Measurements from ENCODE around the gene FCHO2. TPM values are rescaled to one million over a fixed set of nuclear protein-coding genes. Genes with fewer than 3 reads are reported as not detected.

Gene FCHO2
- total RNA-seq, 1 donor, result 31.5 TPM

- Histone ChIP-seq H3K4me1 (ENCODE audit: insufficient read depth, low read length) (peaks cover 48% of the 10 kb centered on the region), H3K79me2 (ENCODE audit: insufficient read depth, low read length) (no peaks in the 10 kb centered on the region), H4K20me1 (ENCODE audit: insufficient read depth, low read length) (no peaks in the 10 kb centered on the region), H2AFZ (ENCODE audit: low read length) (peak overlapping the region; percentile 9), H3K4me2 (ENCODE audit: insufficient read depth, low read length) (peak overlapping the region; percentile 91), H3K27ac (ENCODE audit: low read depth, low read length) (no peak overlapping the region), H3K27me3 (ENCODE audit: insufficient read depth, low read length) (no peaks in the 10 kb centered on the region), H3K4me3 (ENCODE audit: insufficient read depth, low read length) (peak overlapping the region; percentile 80), H3K9me3 (ENCODE audit: low read depth, low read length) (no peaks in the 10 kb centered on the region), H3K36me3 (ENCODE audit: insufficient read depth, low read length) (no peaks in the 10 kb centered on the region)
- DNase-seq (ENCODE audit: insufficient read length, low spot score, missing footprints), result peak; percentile 76
- no peak for TF ChIP-seq CTCF (IDR thresholded peaks at IDR 0.05; ENCODE audit: extremely low read depth, low read depth, low read length)
These were observed 163.8 kb downstream of the FCHO2 start for GRCh38 chr5:73119451-73120157.

GRCh38 chr5:73120222-73121118 is 164.6 kb downstream of the FCHO2 start, which contains the start of gene TMEM171:
Gene TMEM171, plus strand, starts transcription at chr5:73120575. Its CDS starts 2,799 bp downstream, at chr5:73123374.
- peak within 1 kb of the TSS; percentile 82 for H2AFZ ChIP-seq (ENCODE audit: low read length)
- TF ChIP-seq CTCF (IDR thresholded peaks at IDR 0.05; ENCODE audit: extremely low read depth, low read depth, low read length), result no peak
- no peaks in the 10 kb centered on the region for H3K36me3 ChIP-seq (ENCODE audit: insufficient read depth, low read length)
- peak; percentile 95 for DNase-seq (ENCODE audit: insufficient read length, low spot score, missing footprints)
- H3K4me3 ChIP-seq (ENCODE audit: insufficient read depth, low read length), result peak within 1 kb of the TSS; percentile 80
- H3K9me3 ChIP-seq (ENCODE audit: low read depth, low read length), result no peaks in the 10 kb centered on the region
- H3K27ac ChIP-seq (ENCODE audit: low read depth, low read length), result no peak within 1 kb of the TSS
- no peaks in the 10 kb centered on the region for H3K27me3 ChIP-seq (ENCODE audit: insufficient read depth, low read length)
- no peaks in the 10 kb centered on the region for H3K79me2 ChIP-seq (ENCODE audit: insufficient read depth, low read length)
- peaks cover 39% of the 10 kb centered on the region for H3K4me1 ChIP-seq (ENCODE audit: insufficient read depth, low read length)
- H4K20me1 ChIP-seq (ENCODE audit: insufficient read depth, low read length), result no peaks in the 10 kb centered on the region
- H3K4me2 ChIP-seq (ENCODE audit: insufficient read depth, low read length), result peak within 1 kb of the TSS; percentile 91

DNA sequence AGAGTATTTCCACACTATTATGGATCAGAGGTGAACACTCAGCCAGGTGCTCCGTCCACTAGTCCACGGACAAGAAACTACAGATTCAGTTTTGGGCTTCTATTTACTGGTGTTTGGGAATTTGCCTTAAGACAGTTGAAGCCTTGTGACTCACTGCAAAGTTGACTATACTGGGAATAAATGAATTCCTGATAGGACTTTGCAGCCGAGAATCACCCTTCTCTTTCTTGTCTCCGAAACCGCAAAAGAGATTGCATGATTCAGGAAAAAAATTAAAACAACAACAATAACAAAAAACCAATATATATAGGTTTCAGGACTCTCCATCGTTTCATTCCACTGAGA is 165.2 kb downstream of the FCHO2 start:
- Histone ChIP-seq H3K27me3 (ENCODE audit: insufficient read depth, low read length) (no peaks in the 10 kb centered on the region), H4K20me1 (ENCODE audit: insufficient read depth, low read length) (no peaks in the 10 kb centered on the region), H3K36me3 (ENCODE audit: insufficient read depth, low read length) (no peaks in the 10 kb centered on the region), H3K4me3 (ENCODE audit: insufficient read depth, low read length) (peak overlapping the region; percentile 80), H3K4me1 (ENCODE audit: insufficient read depth, low read length) (peaks cover 33% of the 10 kb centered on the region), H3K79me2 (ENCODE audit: insufficient read depth, low read length) (no peaks in the 10 kb centered on the region), H3K9me3 (ENCODE audit: low read depth, low read length) (no peaks in the 10 kb centered on the region), H2AFZ (ENCODE audit: low read length) (peak overlapping the region; percentile 82), H3K4me2 (ENCODE audit: insufficient read depth, low read length) (peak overlapping the region; percentile 91), H3K27ac (ENCODE audit: low read depth, low read length) (no peak overlapping the region)
- peak; percentile 97 for DNase-seq (ENCODE audit: insufficient read length, low spot score, missing footprints)
- no peak for TF ChIP-seq CTCF (IDR thresholded peaks at IDR 0.05; ENCODE audit: extremely low read depth, low read depth, low read length)
